ENCODE measurements around the gene PAX8. TPM values are rescaled to one million over a fixed set of nuclear protein-coding genes. Genes with fewer than 3 reads are reported as not detected.

The PAX8 gene
- total RNA-seq, 6 experiments from 2014 or later = 0.33 to 6.7 (median 5.1) TPM

DNA sequence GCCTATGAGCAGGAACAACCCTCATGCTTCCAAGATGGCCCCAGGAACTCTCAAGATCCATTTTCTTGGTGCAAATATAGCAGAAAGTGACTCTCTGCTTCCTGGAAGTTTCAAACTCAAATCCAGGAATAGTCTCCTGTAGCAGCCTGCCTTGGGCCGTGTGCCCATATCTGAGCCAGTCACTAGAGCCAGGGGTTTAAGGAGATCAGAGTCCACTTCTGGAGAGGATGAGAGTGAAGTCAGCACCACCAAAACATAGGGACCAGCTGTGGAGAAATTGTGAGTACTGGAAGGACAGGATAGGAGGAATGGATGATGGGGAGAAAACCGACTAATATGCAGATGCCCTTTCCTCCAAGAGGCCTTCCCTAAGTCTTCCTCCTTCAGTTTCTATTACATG, 71.7 kb downstream of the PAX8 start:
- Mint-ChIP-seq H3K36me3 (ENCODE audit: low read depth) (no peaks in the 10 kb centered on the region), H3K4me1 (ENCODE audit: low read depth) (peaks cover 58% of the 10 kb centered on the region), H3K4me3 (no peak overlapping the region), H3K9me3 (no peaks in the 10 kb centered on the region), H3K27ac (no peak overlapping the region), H3K27me3 (ENCODE audit: insufficient read depth) (peaks cover 6% of the 10 kb centered on the region; the same call in 1 of the 2 replicates)
- no peak for DNase-seq
- TF ChIP-seq CTCF (IDR thresholded peaks at IDR 0.05) = no peak

GRCh38 chr2:113206251-113206650, 72.5 kb downstream of the PAX8 start:
- no peak for TF ChIP-seq CTCF (IDR thresholded peaks at IDR 0.05)
- Mint-ChIP-seq H3K4me3 (no peak overlapping the region), H3K27ac (no peak overlapping the region), H3K36me3 (ENCODE audit: low read depth) (no peaks in the 10 kb centered on the region), H3K27me3 (ENCODE audit: insufficient read depth) (peaks cover 6% of the 10 kb centered on the region; the same call in 1 of the 2 replicates), H3K4me1 (ENCODE audit: low read depth) (peaks cover 50% of the 10 kb centered on the region), H3K9me3 (no peaks in the 10 kb centered on the region)
- DNase-seq = no peak

- H3K4me1 Mint-ChIP-seq (ENCODE audit: low read depth) = peaks cover 46% of the 10 kb centered on the region
- H3K27me3 Mint-ChIP-seq (ENCODE audit: insufficient read depth) = peaks cover 6% of the 10 kb centered on the region; the same call in 1 of the 2 replicates
- no peak overlapping the region for H3K4me3 Mint-ChIP-seq
- no peak overlapping the region for H3K27ac Mint-ChIP-seq
- no peaks in the 10 kb centered on the region for H3K36me3 Mint-ChIP-seq (ENCODE audit: low read depth)
- TF ChIP-seq CTCF (IDR thresholded peaks at IDR 0.05) = peak; percentile 94
- peak; percentile 57 for DNase-seq
- H3K9me3 Mint-ChIP-seq = no peaks in the 10 kb centered on the region
Measured at GRCh38 chr2:113203901-113204519, 74.7 kb downstream of the PAX8 start.

GRCh38 chr2:113203217-113203530, 75.5 kb downstream of the PAX8 start:
- no peak for TF ChIP-seq CTCF (IDR thresholded peaks at IDR 0.05)
- Mint-ChIP-seq H3K27ac (no peak overlapping the region), H3K4me1 (ENCODE audit: low read depth) (peaks cover 37% of the 10 kb centered on the region), H3K9me3 (no peaks in the 10 kb centered on the region), H3K4me3 (no peak overlapping the region), H3K27me3 (ENCODE audit: insufficient read depth) (peaks cover 4% of the 10 kb centered on the region; the same call in 1 of the 2 replicates), H3K36me3 (ENCODE audit: low read depth) (no peaks in the 10 kb centered on the region)
- no peak for DNase-seq

DNA sequence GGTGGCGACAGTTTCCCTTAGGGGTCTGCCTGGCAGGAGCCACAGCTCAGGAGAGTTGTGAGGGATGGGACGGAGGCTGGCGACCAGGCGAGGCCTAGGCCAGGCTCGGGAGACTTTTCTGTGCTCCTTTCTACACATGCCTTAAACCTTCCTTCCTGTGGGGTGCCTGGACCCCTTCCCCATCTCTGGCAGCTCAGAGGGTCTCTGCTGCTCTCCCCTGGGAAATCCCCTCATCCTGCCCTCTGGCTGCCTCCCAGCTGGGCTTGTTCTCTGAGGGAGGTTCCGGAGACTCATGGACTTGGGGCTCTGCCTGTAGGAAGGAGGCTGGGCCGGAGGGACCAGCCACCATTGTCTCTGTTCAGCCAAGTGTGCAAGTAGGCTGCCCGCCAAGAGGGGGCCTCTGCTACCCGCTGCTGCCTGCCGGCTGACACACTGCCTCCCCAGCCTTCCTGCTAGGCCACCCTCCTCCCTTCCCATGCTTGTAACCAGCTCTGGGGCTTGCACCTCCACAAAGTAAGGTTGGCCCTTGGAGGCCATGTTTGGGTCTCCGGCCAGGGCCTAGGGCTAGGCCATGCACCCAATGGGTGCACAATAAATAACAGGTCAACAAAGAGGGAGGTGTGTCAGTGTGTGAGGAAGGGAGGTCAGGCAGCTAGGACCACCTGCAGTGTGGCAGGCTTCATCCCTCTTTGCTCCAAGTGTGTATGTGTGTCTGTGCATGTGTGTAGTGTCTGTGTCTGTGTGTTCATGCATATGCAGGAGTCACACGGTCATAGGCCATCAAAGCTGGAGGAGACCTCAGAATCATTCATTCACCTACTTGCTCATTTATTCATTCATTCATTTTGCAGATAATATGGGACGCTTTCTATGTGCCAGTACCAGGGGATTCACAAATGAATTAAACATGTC, 76.2 kb downstream of the PAX8 start:
- no peak overlapping the region for H3K27ac Mint-ChIP-seq

More for the DNA sequence above, 76.2 kb downstream of the PAX8 start:
- peaks cover 34% of the 10 kb centered on the region for H3K4me1 Mint-ChIP-seq (ENCODE audit: low read depth)
- no peak overlapping the region for H3K4me3 Mint-ChIP-seq
- TF ChIP-seq CTCF (IDR thresholded peaks at IDR 0.05) = no peak
- H3K27me3 Mint-ChIP-seq (ENCODE audit: insufficient read depth) = peaks cover 4% of the 10 kb centered on the region; the same call in 1 of the 2 replicates
- DNase-seq = no peak
- no peaks in the 10 kb centered on the region for H3K36me3 Mint-ChIP-seq (ENCODE audit: low read depth)
- no peaks in the 10 kb centered on the region for H3K9me3 Mint-ChIP-seq

Measured in HFFc6 (cell line).